Measurements from ENCODE around the gene IL1RAPL2.

IL1RAPL2 gene

GRCh38 chrX:105696870-105697269 is 1130.9 kb downstream of the IL1RAPL2 start:
- H3K36me3 ChIP-seq (replicated peaks; ENCODE audit: low read depth, low read length): peaks cover 15% of the 10 kb centered on the region
- no peak overlapping the region; the same call in 1 of the 2 replicates for H3K4me2 ChIP-seq (ENCODE audit: low read length)
- H3K27me3 ChIP-seq (ENCODE audit: low read depth, low read length): no peaks in the 10 kb centered on the region
- H3K4me1 ChIP-seq (ENCODE audit: low read length): peaks cover 31% of the 10 kb centered on the region
- no peak overlapping the region for H3K9ac ChIP-seq (ENCODE audit: low read length)
- H3K27ac ChIP-seq (ENCODE audit: low read length): peak overlapping the region; percentile 61
- H3K9me3 ChIP-seq (ENCODE audit: insufficient read depth, low read length): 0 out of 2 replicates have a peak, but pooled peaks cover 6% of the 10 kb centered on the region
- TF ChIP-seq CTCF (IDR thresholded peaks at IDR 0.05; ENCODE audit: low read depth, low read length) (no peak), EZH2phosphoT487 (IDR thresholded peaks at IDR 0.05; ENCODE audit: low read depth) (no peak)
- H3K4me3 ChIP-seq (ENCODE audit: low read length): no peak overlapping the region
- no peaks in the 10 kb centered on the region for H4K20me1 ChIP-seq (ENCODE audit: insufficient read depth, low read length)
- H2AFZ ChIP-seq (ENCODE audit: low read depth, low read length): peak overlapping the region; percentile 13; the same call in 1 of the 2 replicates
- no peaks in the 10 kb centered on the region for H3K79me2 ChIP-seq (ENCODE audit: low read length)

- Histone ChIP-seq H3K27me3 (ENCODE audit: low read depth, low read length) (no peaks in the 10 kb centered on the region), H3K9me3 (ENCODE audit: insufficient read depth, low read length) (0 out of 2 replicates have a peak, but pooled peaks cover 6% of the 10 kb centered on the region), H3K79me2 (ENCODE audit: low read length) (no peaks in the 10 kb centered on the region), H3K4me2 (ENCODE audit: low read length) (no peak overlapping the region), H3K27ac (ENCODE audit: low read length) (no peak overlapping the region), H2AFZ (ENCODE audit: low read depth, low read length) (no peak overlapping the region), H3K36me3 (replicated peaks; ENCODE audit: low read depth, low read length) (peaks cover 15% of the 10 kb centered on the region), H4K20me1 (ENCODE audit: insufficient read depth, low read length) (no peaks in the 10 kb centered on the region), H3K4me3 (ENCODE audit: low read length) (no peak overlapping the region), H3K9ac (ENCODE audit: low read length) (no peak overlapping the region), H3K4me1 (ENCODE audit: low read length) (peaks cover 31% of the 10 kb centered on the region)
- TF ChIP-seq EZH2phosphoT487 (IDR thresholded peaks at IDR 0.05; ENCODE audit: low read depth) (no peak), CTCF (IDR thresholded peaks at IDR 0.05; ENCODE audit: low read depth, low read length) (no peak)
Measured at GRCh38 chrX:105697984-105698781, 1132.2 kb downstream of the IL1RAPL2 start.

- TF ChIP-seq CTCF (IDR thresholded peaks at IDR 0.05; ENCODE audit: low read depth, low read length) (no peak), EZH2phosphoT487 (IDR thresholded peaks at IDR 0.05; ENCODE audit: low read depth) (no peak)
Measured at GRCh38 chrX:105700331-105700730, 1134.3 kb downstream of the IL1RAPL2 start.

GRCh38 chrX:105701310-105702052 is 1135.5 kb downstream of the IL1RAPL2 start:
- Histone ChIP-seq H3K9ac (ENCODE audit: low read length) (no peak overlapping the region), H3K9me3 (ENCODE audit: insufficient read depth, low read length) (no peaks in the 10 kb centered on the region), H3K79me2 (ENCODE audit: low read length) (no peaks in the 10 kb centered on the region), H3K27ac (ENCODE audit: low read length) (no peak overlapping the region), H2AFZ (ENCODE audit: low read depth, low read length) (no peak overlapping the region), H3K27me3 (ENCODE audit: low read depth, low read length) (no peaks in the 10 kb centered on the region), H4K20me1 (ENCODE audit: insufficient read depth, low read length) (no peaks in the 10 kb centered on the region), H3K4me1 (ENCODE audit: low read length) (peaks cover 29% of the 10 kb centered on the region), H3K4me3 (ENCODE audit: low read length) (no peak overlapping the region), H3K4me2 (ENCODE audit: low read length) (peak overlapping the region; percentile 18; the same call in 1 of the 2 replicates), H3K36me3 (replicated peaks; ENCODE audit: low read depth, low read length) (peaks cover 7% of the 10 kb centered on the region)
- TF ChIP-seq EZH2phosphoT487 (IDR thresholded peaks at IDR 0.05; ENCODE audit: low read depth) (no peak), CTCF (IDR thresholded peaks at IDR 0.05; ENCODE audit: low read depth, low read length) (peak; percentile 65)

More at GRCh38 chrX:105700331-105700730, 1134.3 kb downstream of the IL1RAPL2 start:
- Histone ChIP-seq H3K4me3 (ENCODE audit: low read length) (no peak overlapping the region), H3K9me3 (ENCODE audit: insufficient read depth, low read length) (0 out of 2 replicates have a peak, but pooled peaks cover 6% of the 10 kb centered on the region), H3K27ac (ENCODE audit: low read length) (no peak overlapping the region), H3K36me3 (replicated peaks; ENCODE audit: low read depth, low read length) (peaks cover 15% of the 10 kb centered on the region), H4K20me1 (ENCODE audit: insufficient read depth, low read length) (no peaks in the 10 kb centered on the region), H3K9ac (ENCODE audit: low read length) (no peak overlapping the region), H2AFZ (ENCODE audit: low read depth, low read length) (no peak overlapping the region), H3K4me2 (ENCODE audit: low read length) (no peak overlapping the region), H3K79me2 (ENCODE audit: low read length) (no peaks in the 10 kb centered on the region), H3K4me1 (ENCODE audit: low read length) (peaks cover 31% of the 10 kb centered on the region), H3K27me3 (ENCODE audit: low read depth, low read length) (no peaks in the 10 kb centered on the region)

Measured in OCI-LY3 (cell line).